ENCODE results near the gene ATG16L1.

The ATG16L1 gene

GRCh38 chr2:233262562-233262961 lies 11.1 kb downstream of the ATG16L1 start:
- H2BK120ac ChIP-seq (ENCODE audit: low read depth, low read length) = no peak overlapping the region
- H3K56ac ChIP-seq (ENCODE audit: low read length) = no peak overlapping the region
- no peak overlapping the region for H4K8ac ChIP-seq (ENCODE audit: low read depth, low read length)
- no peak overlapping the region for H4K5ac ChIP-seq (ENCODE audit: low read length)
- peaks cover 5% of the 10 kb centered on the region for H3K79me2 ChIP-seq (ENCODE audit: control insufficient read depth, insufficient read depth, low read length)
- H2BK5ac ChIP-seq (ENCODE audit: low read length) = no peak overlapping the region
- no peak overlapping the region for H3K4ac ChIP-seq (ENCODE audit: low read depth, low read length)
- peaks cover 10% of the 10 kb centered on the region for H3K79me1 ChIP-seq (ENCODE audit: low read length)
- no peak overlapping the region for H2BK15ac ChIP-seq (replicated peaks; ENCODE audit: low read depth)
- H3K4me3 ChIP-seq (ENCODE audit: low read length) = no peak overlapping the region
- no CpG with 5 or more reads among the region's 5 CpGs for WGBS (ENCODE audit: extremely low coverage, insufficient coverage, low lambda C conversion rate)
- peaks cover 19% of the 10 kb centered on the region for H3K36me3 ChIP-seq (ENCODE audit: control insufficient read depth, insufficient read depth, low read length)
- H3K4me2 ChIP-seq (ENCODE audit: low read length) = no peak overlapping the region
- no peak for DNase-seq
- H3K23ac ChIP-seq (ENCODE audit: low read length) = no peak overlapping the region
- H3K9ac ChIP-seq (ENCODE audit: low read length) = no peak overlapping the region
- no peaks in the 10 kb centered on the region for H3K27me3 ChIP-seq (ENCODE audit: insufficient read depth, low read length, poor library complexity)
- no peak overlapping the region for H2AK5ac ChIP-seq (ENCODE audit: low read length)
- H3K27ac ChIP-seq (ENCODE audit: low read depth, low read length) = no peak overlapping the region
- no peak overlapping the region for H3K18ac ChIP-seq (ENCODE audit: low read length)
- H3K4me1 ChIP-seq (ENCODE audit: control insufficient read depth, low read depth, low read length) = no peaks in the 10 kb centered on the region

GRCh38 chr2:233263045-233263570 lies 11.6 kb downstream of the ATG16L1 start:
- Histone ChIP-seq H2BK15ac (replicated peaks; ENCODE audit: low read depth) (no peak overlapping the region), H3K79me1 (ENCODE audit: low read length) (peaks cover 9% of the 10 kb centered on the region), H3K27ac (ENCODE audit: low read depth, low read length) (no peak overlapping the region), H3K79me2 (ENCODE audit: control insufficient read depth, insufficient read depth, low read length) (peaks cover 4% of the 10 kb centered on the region), H3K56ac (ENCODE audit: low read length) (no peak overlapping the region), H3K36me3 (ENCODE audit: control insufficient read depth, insufficient read depth, low read length) (peaks cover 23% of the 10 kb centered on the region), H3K4me1 (ENCODE audit: control insufficient read depth, low read depth, low read length) (no peaks in the 10 kb centered on the region), H3K27me3 (ENCODE audit: insufficient read depth, low read length, poor library complexity) (no peaks in the 10 kb centered on the region), H3K23ac (ENCODE audit: low read length) (no peak overlapping the region), H4K5ac (ENCODE audit: low read length) (no peak overlapping the region), H4K8ac (ENCODE audit: low read depth, low read length) (no peak overlapping the region), H2BK5ac (ENCODE audit: low read length) (no peak overlapping the region), H3K9ac (ENCODE audit: low read length) (no peak overlapping the region), H3K4ac (ENCODE audit: low read depth, low read length) (no peak overlapping the region), H2BK120ac (ENCODE audit: low read depth, low read length) (no peak overlapping the region), H2AK5ac (ENCODE audit: low read length) (no peak overlapping the region), H3K4me2 (ENCODE audit: low read length) (no peak overlapping the region), H3K18ac (ENCODE audit: low read length) (no peak overlapping the region), H3K4me3 (ENCODE audit: low read length) (no peak overlapping the region)
- no peak for DNase-seq
- no CpG with 5 or more reads among the region's 6 CpGs for WGBS (ENCODE audit: extremely low coverage, insufficient coverage, low lambda C conversion rate)

DNA sequence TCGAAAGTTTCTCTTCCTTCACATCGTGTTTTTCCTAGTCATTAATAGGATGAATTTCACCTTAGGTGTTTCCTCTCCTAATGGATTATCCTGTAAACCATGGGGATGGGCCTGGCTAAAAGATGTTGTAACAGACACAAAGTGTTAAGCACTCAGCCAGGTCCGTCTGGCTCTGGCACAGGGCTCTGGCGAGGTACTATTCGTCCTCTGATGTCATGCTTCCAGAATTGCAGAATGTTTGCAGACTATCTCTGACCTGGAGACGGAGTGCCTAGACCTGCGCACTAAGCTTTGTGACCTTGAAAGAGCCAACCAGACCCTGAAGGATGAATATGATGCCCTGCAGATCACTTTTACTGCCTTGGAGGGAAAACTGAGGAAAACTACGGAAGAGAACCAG lies 13.2 kb downstream of the ATG16L1 start:
- Histone ChIP-seq H3K27ac (ENCODE audit: low read depth, low read length) (no peak overlapping the region), H3K79me1 (ENCODE audit: low read length) (peaks cover 5% of the 10 kb centered on the region), H4K8ac (ENCODE audit: low read depth, low read length) (no peak overlapping the region), H3K4me3 (ENCODE audit: low read length) (no peak overlapping the region), H3K27me3 (ENCODE audit: insufficient read depth, low read length, poor library complexity) (no peaks in the 10 kb centered on the region), H3K23ac (ENCODE audit: low read length) (no peak overlapping the region), H3K56ac (ENCODE audit: low read length) (no peak overlapping the region), H3K9ac (ENCODE audit: low read length) (no peak overlapping the region), H3K79me2 (ENCODE audit: control insufficient read depth, insufficient read depth, low read length) (peaks cover 3% of the 10 kb centered on the region), H2BK5ac (ENCODE audit: low read length) (no peak overlapping the region), H4K5ac (ENCODE audit: low read length) (no peak overlapping the region), H3K18ac (ENCODE audit: low read length) (no peak overlapping the region), H2AK5ac (ENCODE audit: low read length) (no peak overlapping the region), H3K36me3 (ENCODE audit: control insufficient read depth, insufficient read depth, low read length) (peaks cover 23% of the 10 kb centered on the region), H3K4ac (ENCODE audit: low read depth, low read length) (no peak overlapping the region), H2BK15ac (replicated peaks; ENCODE audit: low read depth) (no peak overlapping the region), H3K4me2 (ENCODE audit: low read length) (no peak overlapping the region), H3K4me1 (ENCODE audit: control insufficient read depth, low read depth, low read length) (no peaks in the 10 kb centered on the region), H2BK120ac (ENCODE audit: low read depth, low read length) (no peak overlapping the region)
- no CpG with 5 or more reads among the region's 8 CpGs for WGBS (ENCODE audit: extremely low coverage, insufficient coverage, low lambda C conversion rate)
- DNase-seq = no peak

- H4K5ac ChIP-seq (ENCODE audit: low read length) = no peak overlapping the region
- H2BK5ac ChIP-seq (ENCODE audit: low read length) = no peak overlapping the region
- no peak overlapping the region for H3K18ac ChIP-seq (ENCODE audit: low read length)
- no peak overlapping the region for H3K4ac ChIP-seq (ENCODE audit: low read depth, low read length)
- no peak overlapping the region for H3K4me3 ChIP-seq (ENCODE audit: low read length)
- no peak overlapping the region for H3K56ac ChIP-seq (ENCODE audit: low read length)
- no peak overlapping the region for H3K4me2 ChIP-seq (ENCODE audit: low read length)
- no peak overlapping the region for H2AK5ac ChIP-seq (ENCODE audit: low read length)
- H3K9ac ChIP-seq (ENCODE audit: low read length) = no peak overlapping the region
- no peak overlapping the region for H2BK120ac ChIP-seq (ENCODE audit: low read depth, low read length)
- H2BK15ac ChIP-seq (replicated peaks; ENCODE audit: low read depth) = no peak overlapping the region
- no peaks in the 10 kb centered on the region for H3K27me3 ChIP-seq (ENCODE audit: insufficient read depth, low read length, poor library complexity)
- no CpG with 5 or more reads among the region's 10 CpGs for WGBS (ENCODE audit: extremely low coverage, insufficient coverage, low lambda C conversion rate)
- H3K79me1 ChIP-seq (ENCODE audit: low read length) = peaks cover 5% of the 10 kb centered on the region
- DNase-seq = no peak
- peaks cover 23% of the 10 kb centered on the region for H3K36me3 ChIP-seq (ENCODE audit: control insufficient read depth, insufficient read depth, low read length)
- H3K23ac ChIP-seq (ENCODE audit: low read length) = no peak overlapping the region
- H3K79me2 ChIP-seq (ENCODE audit: control insufficient read depth, insufficient read depth, low read length) = no peaks in the 10 kb centered on the region
- no peak overlapping the region for H4K8ac ChIP-seq (ENCODE audit: low read depth, low read length)
- no peak overlapping the region for H3K27ac ChIP-seq (ENCODE audit: low read depth, low read length)
- no peaks in the 10 kb centered on the region for H3K4me1 ChIP-seq (ENCODE audit: control insufficient read depth, low read depth, low read length)
These were observed 14.5 kb downstream of the ATG16L1 start for GRCh38 chr2:233265899-233266431.

DNA sequence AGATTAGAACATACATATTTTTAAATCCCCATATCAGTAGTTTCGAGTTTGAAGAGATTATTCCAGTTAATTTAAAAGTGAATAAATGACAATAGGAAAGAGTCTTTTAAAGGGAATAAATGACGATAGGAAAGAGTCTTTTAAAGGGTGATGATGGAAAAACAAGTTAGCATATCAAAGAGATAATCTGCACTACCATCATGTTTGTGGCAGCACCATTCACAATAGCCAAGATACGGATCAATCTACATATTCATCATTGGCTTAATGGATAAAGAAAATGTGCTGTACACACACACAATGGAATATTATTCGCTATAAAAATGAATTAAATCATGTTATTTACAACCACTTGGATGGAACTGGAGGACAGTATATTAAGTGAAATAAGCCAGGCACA lies 15.0 kb downstream of the ATG16L1 start:
- Histone ChIP-seq H3K18ac (ENCODE audit: low read length) (no peak overlapping the region), H3K79me2 (ENCODE audit: control insufficient read depth, insufficient read depth, low read length) (no peaks in the 10 kb centered on the region), H3K56ac (ENCODE audit: low read length) (no peak overlapping the region), H2BK120ac (ENCODE audit: low read depth, low read length) (no peak overlapping the region), H3K4me3 (ENCODE audit: low read length) (no peak overlapping the region), H3K27ac (ENCODE audit: low read depth, low read length) (no peak overlapping the region), H3K79me1 (ENCODE audit: low read length) (peaks cover 5% of the 10 kb centered on the region), H3K27me3 (ENCODE audit: insufficient read depth, low read length, poor library complexity) (no peaks in the 10 kb centered on the region), H3K23ac (ENCODE audit: low read length) (no peak overlapping the region), H3K4ac (ENCODE audit: low read depth, low read length) (no peak overlapping the region), H2AK5ac (ENCODE audit: low read length) (no peak overlapping the region), H3K4me1 (ENCODE audit: control insufficient read depth, low read depth, low read length) (no peaks in the 10 kb centered on the region), H3K4me2 (ENCODE audit: low read length) (no peak overlapping the region), H2BK15ac (replicated peaks; ENCODE audit: low read depth) (no peak overlapping the region), H4K8ac (ENCODE audit: low read depth, low read length) (no peak overlapping the region), H3K36me3 (ENCODE audit: control insufficient read depth, insufficient read depth, low read length) (peaks cover 23% of the 10 kb centered on the region), H2BK5ac (ENCODE audit: low read length) (no peak overlapping the region), H4K5ac (ENCODE audit: low read length) (no peak overlapping the region), H3K9ac (ENCODE audit: low read length) (no peak overlapping the region)
- WGBS (ENCODE audit: extremely low coverage, insufficient coverage, low lambda C conversion rate) = 100% methylated on average over 1 of the region's 4 CpGs
- no peak for DNase-seq

Data from mesendoderm (in vitro differentiated cells).